SJCRH30 (cell line): ENCODE data around the gene KCNJ10. TPM values are rescaled to one million over a fixed set of nuclear protein-coding genes. Genes with fewer than 3 reads are reported as not detected.

ENCODE experiments used
- DNase-seq, 2 experiments: peaks; one replicate each; pipeline ENCODE4 v3.0.0-alpha.2; 2015 to 2020
- H3K27ac ChIP-seq: fragments of 250-450 bp; sonication (Bioruptor Pico); 2 replicates; pipeline ENCODE4 v1.5.1; 2020; ENCODE audit warnings: mild to moderate bottlenecking, moderate library complexity
- H3K27me3 ChIP-seq: fragments of 250-450 bp; sonication (Bioruptor Pico); 2 replicates; pipeline ENCODE4 v1.5.1; 2020; ENCODE audit warnings: mild to moderate bottlenecking, moderate library complexity
- H3K36me3 ChIP-seq: fragments of 250-450 bp; sonication (Bioruptor Pico); 2 replicates; pipeline ENCODE4 v1.5.1; 2020; ENCODE audit warnings: mild to moderate bottlenecking, moderate library complexity
- H3K4me1 ChIP-seq: fragments of 250-450 bp; sonication (Bioruptor Pico); 2 replicates; pipeline ENCODE4 v1.5.1; 2020; ENCODE audit warnings: mild to moderate bottlenecking, moderate library complexity
- H3K4me3 ChIP-seq: fragments of 250-450 bp; sonication (Bioruptor Pico); 2 replicates; pipeline ENCODE4 v1.5.1; 2020; ENCODE audit warnings: mild to moderate bottlenecking, moderate library complexity
- H3K9me3 ChIP-seq: fragments of 250-450 bp; sonication (Bioruptor Pico); replicated peaks from 2 replicates; pipeline ENCODE4 v1.5.1; 2020; ENCODE audit warnings: mild to moderate bottlenecking, moderate library complexity
- total RNA-seq: library from RNA; depleted of rRNA; stranded (reverse); fragments of >200 nt; shearing (Covaris generic); gene quantifications from 2 replicates; pipeline ENCODE4 v1.2.3, GENCODE V29; 2014

KCNJ10 gene
- total RNA-seq, 1 experiment from 2014 or later = 0.14 TPM

GRCh38 chr1:160082487-160082886, 12.5 kb upstream of the KCNJ10 start:
- Histone ChIP-seq H3K27me3 (peaks cover 4% of the 10 kb centered on the region; the same call in 1 of the 2 replicates), H3K4me1 (no peaks in the 10 kb centered on the region; the same call in 1 of the 2 replicates), H3K9me3 (no peaks in the 10 kb centered on the region), H3K27ac (no peak overlapping the region), H3K36me3 (no peaks in the 10 kb centered on the region), H3K4me3 (no peak overlapping the region)
- no peak for DNase-seq

- peaks cover 4% of the 10 kb centered on the region; the same call in 1 of the 2 replicates for H3K27me3 ChIP-seq
- H3K4me1 ChIP-seq = no peaks in the 10 kb centered on the region; the same call in 1 of the 2 replicates
- no peaks in the 10 kb centered on the region for H3K36me3 ChIP-seq
- no peak within 1 kb of the TSS for H3K27ac ChIP-seq
- no peak for DNase-seq
- H3K4me3 ChIP-seq = no peak within 1 kb of the TSS
- H3K9me3 ChIP-seq = no peaks in the 10 kb centered on the region
These were observed 11.4 kb upstream of the KCNJ10 start, which contains the start of gene KCNJ9 for GRCh38 chr1:160081261-160081936. Gene KCNJ9, plus strand, starts transcription at chr1:160081538. Its CDS starts 2,493 bp downstream, at chr1:160084031.

GRCh38 chr1:160080381-160081100, 10.6 kb upstream of the KCNJ10 start:
- DNase-seq = peak in 1 of 2 experiments; percentile 32
- no peaks in the 10 kb centered on the region for H3K9me3 ChIP-seq
- H3K27ac ChIP-seq = no peak overlapping the region
- no peaks in the 10 kb centered on the region for H3K36me3 ChIP-seq
- no peaks in the 10 kb centered on the region; the same call in 1 of the 2 replicates for H3K4me1 ChIP-seq
- H3K27me3 ChIP-seq = no peaks in the 10 kb centered on the region
- H3K4me3 ChIP-seq = no peak overlapping the region

- DNase-seq = no peak
- no peaks in the 10 kb centered on the region for H3K9me3 ChIP-seq
- no peaks in the 10 kb centered on the region for H3K36me3 ChIP-seq
- no peak overlapping the region for H3K27ac ChIP-seq
- no peaks in the 10 kb centered on the region; the same call in 1 of the 2 replicates for H3K4me1 ChIP-seq
- H3K27me3 ChIP-seq = 0 out of 2 replicates have a peak, but pooled peaks cover 5% of the 10 kb centered on the region
- H3K4me3 ChIP-seq = no peak overlapping the region
These were observed 9.5 kb upstream of the KCNJ10 start for GRCh38 chr1:160079448-160079847.

GRCh38 chr1:160078512-160079195, 8.7 kb upstream of the KCNJ10 start:
- peak; percentile 42 to 72 for DNase-seq
- Histone ChIP-seq H3K4me1 (no peaks in the 10 kb centered on the region; the same call in 1 of the 2 replicates), H3K27me3 (0 out of 2 replicates have a peak, but pooled peaks cover 5% of the 10 kb centered on the region), H3K27ac (no peak overlapping the region), H3K4me3 (no peak overlapping the region), H3K9me3 (no peaks in the 10 kb centered on the region), H3K36me3 (no peaks in the 10 kb centered on the region)

- Histone ChIP-seq H3K27me3 (0 out of 2 replicates have a peak, but pooled peaks cover 5% of the 10 kb centered on the region), H3K4me3 (no peak overlapping the region), H3K27ac (no peak overlapping the region), H3K9me3 (no peaks in the 10 kb centered on the region), H3K4me1 (no peaks in the 10 kb centered on the region; the same call in 1 of the 2 replicates), H3K36me3 (no peaks in the 10 kb centered on the region)
- DNase-seq = no peak
These were observed 7.5 kb upstream of the KCNJ10 start for GRCh38 chr1:160077486-160077885.

- H3K36me3 ChIP-seq = no peaks in the 10 kb centered on the region
- H3K9me3 ChIP-seq = no peaks in the 10 kb centered on the region
- H3K4me3 ChIP-seq = no peak overlapping the region
- peak in 1 of 2 experiments; percentile 31 for DNase-seq
- no peaks in the 10 kb centered on the region; the same call in 1 of the 2 replicates for H3K4me1 ChIP-seq
- H3K27ac ChIP-seq = no peak overlapping the region
- peaks cover 7% of the 10 kb centered on the region; the same call in 1 of the 2 replicates for H3K27me3 ChIP-seq
These were observed 6.3 kb upstream of the KCNJ10 start for GRCh38 chr1:160076295-160076694.

GRCh38 chr1:160075836-160076235, 5.9 kb upstream of the KCNJ10 start:
- Histone ChIP-seq H3K27me3 (peaks cover 10% of the 10 kb centered on the region; the same call in 1 of the 2 replicates), H3K4me3 (no peak overlapping the region), H3K27ac (no peak overlapping the region), H3K4me1 (no peaks in the 10 kb centered on the region; the same call in 1 of the 2 replicates), H3K36me3 (no peaks in the 10 kb centered on the region), H3K9me3 (no peaks in the 10 kb centered on the region)
- no peak for DNase-seq

GRCh38 chr1:160074865-160075264, 4.9 kb upstream of the KCNJ10 start:
- H3K27me3 ChIP-seq = peaks cover 10% of the 10 kb centered on the region; the same call in 1 of the 2 replicates
- DNase-seq = no peak
- no peaks in the 10 kb centered on the region for H3K9me3 ChIP-seq
- no peak overlapping the region for H3K4me3 ChIP-seq
- H3K36me3 ChIP-seq = no peaks in the 10 kb centered on the region
- no peaks in the 10 kb centered on the region for H3K4me1 ChIP-seq
- H3K27ac ChIP-seq = no peak overlapping the region

GRCh38 chr1:160071289-160071688, 1.3 kb upstream of the KCNJ10 start:
- H3K4me1 ChIP-seq = no peaks in the 10 kb centered on the region
- no peak overlapping the region for H3K4me3 ChIP-seq
- no peak overlapping the region for H3K27ac ChIP-seq
- H3K27me3 ChIP-seq = peaks cover 22% of the 10 kb centered on the region; the same call in 1 of the 2 replicates
- H3K36me3 ChIP-seq = no peaks in the 10 kb centered on the region
- no peaks in the 10 kb centered on the region for H3K9me3 ChIP-seq
- no peak for DNase-seq

GRCh38 chr1:160070243-160071163, 543 bp upstream of the KCNJ10 start:
- H3K27me3 ChIP-seq = peaks cover 22% of the 10 kb centered on the region; the same call in 1 of the 2 replicates
- peak; percentile 84 to 87 for DNase-seq
- H3K27ac ChIP-seq = no peak overlapping the region
- no peaks in the 10 kb centered on the region for H3K9me3 ChIP-seq
- H3K4me3 ChIP-seq = peak overlapping the region; percentile 56
- no peaks in the 10 kb centered on the region for H3K4me1 ChIP-seq
- no peaks in the 10 kb centered on the region for H3K36me3 ChIP-seq

- H3K36me3 ChIP-seq = no peaks in the 10 kb centered on the region
- H3K9me3 ChIP-seq = no peaks in the 10 kb centered on the region
- H3K27ac ChIP-seq = no peak overlapping the region
- no peaks in the 10 kb centered on the region for H3K4me1 ChIP-seq
- peaks cover 25% of the 10 kb centered on the region; the same call in 1 of the 2 replicates for H3K27me3 ChIP-seq
- no peak for DNase-seq
- no peak overlapping the region for H3K4me3 ChIP-seq
These were observed 1.7 kb downstream of the KCNJ10 start for GRCh38 chr1:160068225-160068624.

- Histone ChIP-seq H3K9me3 (no peaks in the 10 kb centered on the region), H3K27ac (no peak overlapping the region), H3K4me1 (no peaks in the 10 kb centered on the region), H3K36me3 (no peaks in the 10 kb centered on the region), H3K4me3 (no peak overlapping the region), H3K27me3 (peaks cover 27% of the 10 kb centered on the region; the same call in 1 of the 2 replicates)
- DNase-seq = no peak
These were observed 2.9 kb downstream of the KCNJ10 start for GRCh38 chr1:160066829-160067745.
